Naive thymus-derived CD8-positive, alpha-beta T cell (primary cell): ENCODE results near the gene ACTN2. TPM values are rescaled to one million over a fixed set of nuclear protein-coding genes. Genes with fewer than 3 reads are reported as not detected.
A peak's percentile ranks its signal among the peaks of the same experiment; 100 is the strongest.

Experiments used
- ATAC-seq, 2 donors: fragments of 150-1000 bp; cut with Tn5 transposase in 1 of 2; sonication (Bioruptor Pico), chemical (Tn5 transposase) in 1 of 2; 1 replicate in 1 of 2; 2 replicates in 1 of 2; pipeline ENCODE4 v1.10.0; 2021; ENCODE audit warnings: mild to moderate bottlenecking in 2 of 2, moderate library complexity in 2 of 2
- POLR2A ChIA-PET: fragments of 350-600 bp; sonication (Branson Sonifier 250); formaldehyde crosslinking; loops from one replicate; lab custom pipeline; 2021; ENCODE audit warnings: antibody characterized with exemption; lab: Charles Lee
- DNase-seq, 10 donors: peaks; one replicate each; pipeline versions ENCODE4 v3.0.0 to v3.0.0-alpha.2; 2020 to 2022
- H3K27ac Mint-ChIP-seq, 10 donors: one replicate each; pipeline ENCODE4 v1.8.0; 2020 to 2022; ENCODE audit warnings: mild to moderate bottlenecking in 10 of 10, mixed read lengths in 10 of 10, moderate library complexity in 4 of 10, inconsistent platforms in 1 of 10
- H3K27me3 Mint-ChIP-seq, 5 donors: one replicate each; pipeline ENCODE4 v1.8.0; 2021 to 2022; ENCODE audit warnings: mixed read lengths in 5 of 5
- H3K36me3 Mint-ChIP-seq, 3 donors: one replicate each; pipeline ENCODE4 v1.8.0; 2020 to 2022; ENCODE audit warnings: mixed read lengths in 3 of 3, mild to moderate bottlenecking in 2 of 3, inconsistent platforms in 1 of 3
- H3K4me1 Mint-ChIP-seq, 4 donors: one replicate each; pipeline ENCODE4 v1.8.0; 2021 to 2022; ENCODE audit warnings: mixed read lengths in 4 of 4
- H3K4me3 Mint-ChIP-seq, 10 donors: one replicate each; pipeline ENCODE4 v1.8.0; 2020 to 2022; ENCODE audit warnings: mild to moderate bottlenecking in 10 of 10, mixed read lengths in 10 of 10, moderate library complexity in 6 of 10, inconsistent platforms in 1 of 10
- H3K9me3 Mint-ChIP-seq, 9 donors: one replicate each; pipeline ENCODE4 v1.8.0; 2020 to 2022; ENCODE audit warnings: mixed read lengths in 9 of 9, mild to moderate bottlenecking in 3 of 9, inconsistent platforms in 1 of 9, moderate library complexity in 1 of 9
- polyA plus RNA-seq, 3 donors: library from polyadenylated mRNA; unstranded; fragments of 300-500 nt; fragmentation: Illumina TruSeq; gene quantifications; one replicate each; pipeline ENCODE4 v1.2.3, GENCODE V29; 2021
- total RNA-seq, 8 experiments: library from RNA in 2 of 8; stranded (reverse) in 2 of 8; gene quantifications; one replicate each; pipeline ENCODE4 v1.2.3 and lab custom pipeline; 2021 to 2026

ACTN2 gene
- total and polyA plus RNA-seq, 5 experiments from 2014 or later = 0.36 TPM; not detected in 4

GRCh38 chr1:236673289-236673919 is 12.9 kb upstream of the ACTN2 start:
- Mint-ChIP-seq H3K4me1 (no peaks in the 10 kb centered on the region), H3K27me3 (peaks cover 25 to 46% (median 28%) of the 10 kb centered on the region in 5 donors), H3K9me3 (peaks cover 0 to 3% (median 0%) of the 10 kb centered on the region in 9 donors), H3K4me3 (no peak overlapping the region), H3K36me3 (peaks cover 0 to 13% (median 0%) of the 10 kb centered on the region in 3 donors), H3K27ac (no peak overlapping the region)
- POLR2A ChIA-PET = no interaction called here
- DNase-seq (no peak), ATAC-seq (no peak)

GRCh38 chr1:236677641-236678235 is 8.6 kb upstream of the ACTN2 start:
- no peak for DNase-seq
- peaks cover 11 to 19% (median 16%) of the 10 kb centered on the region in 5 donors for H3K27me3 Mint-ChIP-seq
- POLR2A ChIA-PET = no interaction called here
- H3K9me3 Mint-ChIP-seq = no peaks in the 10 kb centered on the region
- H3K4me1 Mint-ChIP-seq = no peaks in the 10 kb centered on the region
- H3K36me3 Mint-ChIP-seq = peaks cover 0 to 3% (median 0%) of the 10 kb centered on the region in 3 donors
- no peak for ATAC-seq
- H3K27ac Mint-ChIP-seq = no peak overlapping the region
- no peak overlapping the region for H3K4me3 Mint-ChIP-seq

DNA sequence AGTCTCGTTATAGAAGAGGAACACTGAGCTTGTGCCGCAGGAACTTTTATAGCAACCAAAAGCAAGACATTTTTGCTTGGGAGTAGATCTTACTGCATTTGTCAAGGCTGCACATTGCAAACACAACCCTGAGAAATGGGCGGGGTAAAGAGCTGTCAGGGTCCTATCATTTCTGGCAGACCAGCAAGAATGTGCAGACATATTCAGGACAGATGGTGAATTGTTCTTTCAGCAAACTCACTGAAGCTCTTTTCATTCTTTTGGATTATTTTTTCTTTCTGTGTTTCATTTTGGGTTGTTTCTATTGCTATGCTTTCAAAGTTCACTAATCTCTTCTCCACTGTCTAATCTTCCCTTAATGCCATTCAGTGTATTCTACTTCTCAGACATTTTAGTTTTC is 5.1 kb upstream of the ACTN2 start:
- Mint-ChIP-seq H3K27ac (peak overlapping the region in 1 of 10 donors; percentile 25), H3K27me3 (peaks cover 4 to 16% (median 11%) of the 10 kb centered on the region in 5 donors), H3K36me3 (no peaks in the 10 kb centered on the region), H3K4me3 (no peak overlapping the region), H3K9me3 (peaks cover 0 to 12% (median 0%) of the 10 kb centered on the region in 9 donors), H3K4me1 (peaks cover 6 to 10% (median 7%) of the 10 kb centered on the region in 4 donors)
- ATAC-seq = no peak
- POLR2A ChIA-PET = no interaction called here
- DNase-seq = no peak

- H3K27me3 Mint-ChIP-seq = peaks cover 13 to 41% (median 40%) of the 10 kb centered on the region in 5 donors
- H3K36me3 Mint-ChIP-seq = no peaks in the 10 kb centered on the region
- H3K4me3 Mint-ChIP-seq = peak overlapping the region; percentile 70 to 87 (median 78)
- H3K27ac Mint-ChIP-seq = peak overlapping the region in 8 of 10 donors; percentile 8 to 87 (median 59)
- ATAC-seq = no peak
- H3K9me3 Mint-ChIP-seq = peaks cover 0 to 12% (median 0%) of the 10 kb centered on the region in 9 donors
- no peak for DNase-seq
- POLR2A ChIA-PET = no interaction called here
- H3K4me1 Mint-ChIP-seq = peaks cover 8 to 22% (median 17%) of the 10 kb centered on the region in 4 donors
Measured at GRCh38 chr1:236685205-236685916, 938 bp upstream of the ACTN2 start.

DNA sequence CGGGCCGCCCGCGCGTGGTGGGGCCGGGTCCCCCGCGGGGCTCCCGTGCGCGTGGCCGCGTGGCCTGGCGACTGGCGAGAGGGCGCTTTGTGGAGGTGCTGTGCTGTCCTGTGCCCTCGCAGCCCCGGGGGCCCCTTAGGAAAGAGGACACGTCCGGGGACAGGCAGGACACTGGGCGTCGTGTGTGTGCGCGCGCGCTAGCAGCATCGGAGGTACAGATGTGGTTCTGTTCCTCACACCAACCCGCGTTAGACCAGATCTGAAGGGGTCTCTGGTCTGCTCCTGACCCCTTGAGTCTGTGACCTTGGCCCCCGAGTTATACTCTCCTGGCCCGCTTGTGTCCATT is 489 bp downstream of the ACTN2 start:
- Mint-ChIP-seq H3K4me3 (peak overlapping the region; percentile 50 to 83 (median 74)), H3K27ac (peak overlapping the region in 1 of 10 donors; percentile 45), H3K9me3 (peaks cover 0 to 12% (median 0%) of the 10 kb centered on the region in 9 donors), H3K27me3 (peaks cover 15 to 48% (median 45%) of the 10 kb centered on the region in 5 donors), H3K4me1 (peaks cover 8 to 22% (median 17%) of the 10 kb centered on the region in 4 donors), H3K36me3 (no peaks in the 10 kb centered on the region)
- no peak for ATAC-seq
- no peak for DNase-seq
- POLR2A ChIA-PET = no interaction called here

GRCh38 chr1:236687273-236687672 is 974 bp downstream of the ACTN2 start:
- peak overlapping the region; percentile 50 to 81 (median 74) for H3K4me3 Mint-ChIP-seq
- H3K27ac Mint-ChIP-seq = peak overlapping the region in 1 of 10 donors; percentile 45
- H3K27me3 Mint-ChIP-seq = peaks cover 20 to 53% (median 50%) of the 10 kb centered on the region in 5 donors
- H3K9me3 Mint-ChIP-seq = peaks cover 0 to 12% (median 0%) of the 10 kb centered on the region in 9 donors
- peaks cover 8 to 22% (median 17%) of the 10 kb centered on the region in 4 donors for H3K4me1 Mint-ChIP-seq
- DNase-seq (no peak), ATAC-seq (no peak)
- no peaks in the 10 kb centered on the region for H3K36me3 Mint-ChIP-seq
- POLR2A ChIA-PET = no interaction called here

GRCh38 chr1:236688705-236689104 is 2.4 kb downstream of the ACTN2 start:
- Mint-ChIP-seq H3K4me1 (peaks cover 8 to 22% (median 17%) of the 10 kb centered on the region in 4 donors), H3K4me3 (no peak overlapping the region), H3K36me3 (no peaks in the 10 kb centered on the region), H3K27ac (no peak overlapping the region), H3K27me3 (peaks cover 30 to 67% (median 57%) of the 10 kb centered on the region in 5 donors), H3K9me3 (peaks cover 0 to 12% (median 0%) of the 10 kb centered on the region in 9 donors)
- POLR2A ChIA-PET = no interaction called here
- ATAC-seq (no peak), DNase-seq (no peak)

GRCh38 chr1:236689713-236690569 is 3.6 kb downstream of the ACTN2 start:
- DNase-seq (no peak), ATAC-seq (no peak)
- no peak overlapping the region for H3K4me3 Mint-ChIP-seq
- peaks cover 0 to 12% (median 0%) of the 10 kb centered on the region in 9 donors for H3K9me3 Mint-ChIP-seq
- no peak overlapping the region for H3K27ac Mint-ChIP-seq
- POLR2A ChIA-PET = no interaction called here
- H3K27me3 Mint-ChIP-seq = peaks cover 35 to 73% (median 60%) of the 10 kb centered on the region in 5 donors
- H3K36me3 Mint-ChIP-seq = no peaks in the 10 kb centered on the region
- peaks cover 8 to 22% (median 17%) of the 10 kb centered on the region in 4 donors for H3K4me1 Mint-ChIP-seq

DNA sequence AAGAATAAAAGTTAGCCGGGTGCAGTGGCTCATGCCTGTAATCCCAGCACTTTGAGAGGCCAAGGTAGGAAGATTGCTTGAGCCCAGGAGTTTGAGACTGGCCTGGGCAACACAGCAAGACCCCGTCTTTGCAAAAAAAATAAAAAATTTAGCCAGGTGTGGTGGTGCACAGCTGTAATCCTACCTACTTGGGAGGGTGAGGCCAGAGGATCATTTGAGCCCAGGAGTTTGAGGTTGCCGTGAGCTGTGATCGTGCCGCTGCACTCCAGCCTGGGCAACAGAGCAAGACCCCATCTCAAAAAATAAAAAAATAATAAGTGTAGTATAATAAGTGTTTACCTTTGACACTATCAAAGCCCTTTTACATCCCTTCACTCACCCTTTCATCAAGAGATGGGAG is 5.0 kb downstream of the ACTN2 start:
- Mint-ChIP-seq H3K4me3 (no peak overlapping the region), H3K27ac (no peak overlapping the region), H3K27me3 (peaks cover 28 to 68% (median 56%) of the 10 kb centered on the region in 5 donors), H3K36me3 (no peaks in the 10 kb centered on the region), H3K9me3 (no peaks in the 10 kb centered on the region), H3K4me1 (peaks cover 2 to 12% (median 10%) of the 10 kb centered on the region in 4 donors)
- DNase-seq = no peak
- ATAC-seq = no peak
- POLR2A ChIA-PET = no interaction called here

- Mint-ChIP-seq H3K4me1 (peaks cover 0 to 8% (median 6%) of the 10 kb centered on the region in 4 donors), H3K36me3 (no peaks in the 10 kb centered on the region), H3K4me3 (no peak overlapping the region), H3K27me3 (peaks cover 31 to 68% (median 55%) of the 10 kb centered on the region in 5 donors), H3K27ac (no peak overlapping the region), H3K9me3 (no peaks in the 10 kb centered on the region)
- DNase-seq (no peak), ATAC-seq (no peak)
- POLR2A ChIA-PET = no interaction called here
Measured at GRCh38 chr1:236692128-236692527, 5.8 kb downstream of the ACTN2 start.

DNA sequence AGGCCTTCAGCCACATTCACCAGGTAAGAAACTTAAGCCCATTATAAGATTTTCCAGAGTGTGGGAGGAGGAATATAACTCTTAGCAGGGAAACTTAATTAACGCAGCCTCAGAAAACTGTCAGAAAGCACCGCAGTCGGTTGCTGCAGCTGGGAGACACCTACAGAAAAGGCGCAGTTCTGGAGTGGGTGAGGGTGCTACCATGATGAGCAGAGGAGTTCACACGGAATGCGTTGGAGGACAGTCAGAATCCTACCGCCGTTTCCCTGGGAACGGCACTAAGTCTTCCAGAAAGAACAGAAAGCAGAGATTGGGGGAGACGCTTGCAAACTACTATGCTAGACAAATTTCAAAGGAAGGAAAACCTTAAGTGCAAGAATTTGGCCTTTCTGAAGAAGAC is 6.4 kb downstream of the ACTN2 start:
- no peak for ATAC-seq
- Mint-ChIP-seq H3K4me1 (peaks cover 0 to 1% (median under 1%) of the 10 kb centered on the region in 4 donors), H3K36me3 (no peaks in the 10 kb centered on the region), H3K27ac (no peak overlapping the region), H3K4me3 (no peak overlapping the region), H3K27me3 (peaks cover 36 to 68% (median 52%) of the 10 kb centered on the region in 5 donors), H3K9me3 (no peaks in the 10 kb centered on the region)
- no peak for DNase-seq
- POLR2A ChIA-PET = no interaction called here

DNA sequence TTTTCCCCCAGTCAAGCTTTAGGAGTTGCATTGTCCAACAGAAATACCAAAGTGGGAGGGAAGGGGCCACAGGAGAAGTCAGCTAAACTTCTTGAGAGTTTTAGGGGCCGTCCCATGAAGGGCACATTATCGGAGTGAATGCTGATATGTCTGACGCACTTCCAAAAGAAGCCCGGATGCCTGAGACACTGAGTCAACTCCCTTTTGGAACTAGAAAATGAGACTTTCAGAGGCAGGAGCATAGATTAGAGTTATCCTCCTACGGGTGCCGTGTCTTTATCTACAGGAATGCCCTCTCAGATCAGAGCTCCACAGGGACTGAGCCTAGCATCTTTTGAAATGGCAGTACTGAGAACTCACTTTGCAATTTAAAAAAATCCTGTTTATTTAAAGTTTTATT is 13.1 kb downstream of the ACTN2 start:
- Mint-ChIP-seq H3K4me3 (no peak overlapping the region), H3K36me3 (no peaks in the 10 kb centered on the region), H3K27ac (no peak overlapping the region), H3K9me3 (no peaks in the 10 kb centered on the region), H3K27me3 (peaks cover 16 to 33% (median 19%) of the 10 kb centered on the region in 5 donors), H3K4me1 (no peaks in the 10 kb centered on the region)
- POLR2A ChIA-PET = no interaction called here
- no peak for ATAC-seq
- DNase-seq = no peak
